Fibroblast of the aortic adventitia (primary cell): ENCODE measurements around the gene FARSB. TPM values are rescaled to one million over a fixed set of nuclear protein-coding genes. Genes with fewer than 3 reads are reported as not detected.
A peak's percentile ranks its signal among the peaks of the same experiment; 100 is the strongest.

Source experiments
- DNase-seq: peaks from one replicate; pipeline ENCODE4 v3.0.0-alpha.2; 2010; ENCODE audit warnings: low read depth
- H3K4me3 ChIP-seq: 2 replicates; pipeline ENCODE4 v1.5.1; 2011; ENCODE audit warnings: low read depth, mild to moderate bottlenecking, control low read depth, low read length, moderate library complexity
- total RNA-seq: library from RNA; depleted of rRNA; stranded (reverse); fragments of >200 nt; gene quantifications from 2 replicates; pipeline ENCODE4 v1.2.3, GENCODE V29; 2012; ENCODE audit warnings: low replicate concordance
- TF ChIP-seq, protein P1 (sequence below): IDR thresholded peaks from 2 replicates; pipeline ENCODE4 v1.5.1; 2011; ENCODE audit warnings: mild to moderate bottlenecking, low read length, control low read depth, inconsistent platforms; ENCODE audit not compliant: insufficient read depth

FARSB gene
- total RNA-seq, 1 donor, result 34.3 TPM

DNA sequence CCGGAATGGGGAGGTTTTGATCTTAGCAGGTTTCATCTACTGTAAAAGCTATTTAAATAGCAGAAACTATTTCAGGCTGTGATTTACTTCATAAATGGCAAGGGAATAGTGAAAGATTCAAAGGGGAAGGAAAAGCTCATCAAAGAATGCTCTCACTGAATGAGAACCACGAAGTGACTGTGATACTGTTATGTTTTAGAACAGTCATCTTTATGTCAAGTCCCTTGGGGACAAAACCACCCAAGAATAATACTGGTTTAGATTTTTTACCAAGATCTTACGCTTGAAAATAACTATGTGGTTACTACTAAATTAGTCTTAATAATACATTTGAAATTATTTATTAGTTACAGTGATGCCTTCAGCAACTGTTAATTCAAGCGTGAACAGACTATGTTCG lies 28.1 kb downstream of the FARSB start:
- TF ChIP-seq, protein P1, sequence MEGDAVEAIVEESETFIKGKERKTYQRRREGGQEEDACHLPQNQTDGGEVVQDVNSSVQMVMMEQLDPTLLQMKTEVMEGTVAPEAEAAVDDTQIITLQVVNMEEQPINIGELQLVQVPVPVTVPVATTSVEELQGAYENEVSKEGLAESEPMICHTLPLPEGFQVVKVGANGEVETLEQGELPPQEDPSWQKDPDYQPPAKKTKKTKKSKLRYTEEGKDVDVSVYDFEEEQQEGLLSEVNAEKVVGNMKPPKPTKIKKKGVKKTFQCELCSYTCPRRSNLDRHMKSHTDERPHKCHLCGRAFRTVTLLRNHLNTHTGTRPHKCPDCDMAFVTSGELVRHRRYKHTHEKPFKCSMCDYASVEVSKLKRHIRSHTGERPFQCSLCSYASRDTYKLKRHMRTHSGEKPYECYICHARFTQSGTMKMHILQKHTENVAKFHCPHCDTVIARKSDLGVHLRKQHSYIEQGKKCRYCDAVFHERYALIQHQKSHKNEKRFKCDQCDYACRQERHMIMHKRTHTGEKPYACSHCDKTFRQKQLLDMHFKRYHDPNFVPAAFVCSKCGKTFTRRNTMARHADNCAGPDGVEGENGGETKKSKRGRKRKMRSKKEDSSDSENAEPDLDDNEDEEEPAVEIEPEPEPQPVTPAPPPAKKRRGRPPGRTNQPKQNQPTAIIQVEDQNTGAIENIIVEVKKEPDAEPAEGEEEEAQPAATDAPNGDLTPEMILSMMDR, result no peak
- no peak for DNase-seq
- H3K4me3 ChIP-seq, result no peak overlapping the region

DNA sequence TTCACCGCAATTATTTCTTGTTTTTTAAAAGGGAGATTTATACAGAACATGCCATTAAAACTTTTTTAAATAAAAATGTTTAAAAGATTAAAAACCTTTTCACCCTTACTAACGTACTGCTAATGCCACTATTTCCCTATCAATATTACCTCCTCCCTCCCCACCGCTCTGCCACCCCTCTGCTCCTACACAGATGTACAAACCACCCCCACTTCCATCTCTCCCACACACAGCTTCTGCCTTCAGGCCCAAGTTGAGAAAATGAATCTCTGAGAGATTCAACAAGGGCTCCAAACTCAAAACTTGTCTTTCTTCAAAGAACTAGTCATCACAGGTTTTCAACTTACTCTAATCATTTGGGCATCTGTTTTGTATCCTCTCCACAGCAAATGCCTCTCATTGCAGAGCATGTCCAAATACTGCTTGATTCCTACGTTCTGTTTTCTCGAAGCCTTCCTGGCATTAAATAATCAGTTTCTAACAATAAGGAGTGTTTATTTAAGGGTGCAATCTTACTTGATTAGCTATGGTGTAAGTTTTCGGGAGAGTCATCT lies 32.1 kb downstream of the FARSB start:
- no peak overlapping the region for H3K4me3 ChIP-seq
- TF ChIP-seq, protein P1, result no peak
- no peak for DNase-seq

DNA sequence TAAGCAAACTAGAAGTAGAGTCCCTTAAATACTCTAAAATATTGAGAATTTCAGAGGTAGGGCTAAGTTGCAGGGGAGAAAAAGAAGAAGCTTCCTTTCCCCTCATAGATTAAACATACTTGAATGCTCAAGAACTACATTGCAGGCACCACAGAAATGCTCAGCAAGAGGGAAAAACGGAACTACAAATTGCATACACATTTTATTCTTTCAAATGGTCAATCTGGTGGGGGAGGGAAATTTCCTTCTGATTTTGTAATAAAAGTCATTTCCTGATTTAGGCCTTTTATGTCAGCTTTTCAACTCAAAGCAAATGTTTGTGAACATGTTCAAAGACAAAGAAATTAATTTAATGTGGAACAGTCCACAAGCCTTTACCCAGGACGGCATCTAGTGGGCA lies 33.0 kb downstream of the FARSB start:
- no peak for DNase-seq
- H3K4me3 ChIP-seq, result no peak overlapping the region
- TF ChIP-seq, protein P1, result no peak

DNA sequence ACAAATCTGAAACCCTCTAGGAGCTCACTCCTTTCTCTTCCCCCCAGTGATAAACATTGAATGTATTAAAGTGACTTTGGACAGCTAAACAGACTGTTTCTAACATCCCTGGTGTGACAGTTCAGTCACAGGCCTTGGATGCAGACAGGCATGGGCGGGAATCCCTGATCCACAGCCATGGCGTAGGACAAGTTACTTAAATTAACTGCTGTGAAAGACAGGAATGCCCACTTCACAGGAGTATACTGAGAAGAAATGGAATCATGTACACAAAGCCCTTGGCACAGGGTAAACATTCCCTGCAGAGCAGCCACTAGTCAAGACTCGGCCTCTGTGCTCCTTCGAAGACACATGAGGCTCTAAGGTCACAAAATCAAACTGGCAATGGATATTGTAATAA lies 34.0 kb downstream of the FARSB start:
- TF ChIP-seq, protein P1, result no peak
- DNase-seq, result no peak
- no peak overlapping the region for H3K4me3 ChIP-seq

DNA sequence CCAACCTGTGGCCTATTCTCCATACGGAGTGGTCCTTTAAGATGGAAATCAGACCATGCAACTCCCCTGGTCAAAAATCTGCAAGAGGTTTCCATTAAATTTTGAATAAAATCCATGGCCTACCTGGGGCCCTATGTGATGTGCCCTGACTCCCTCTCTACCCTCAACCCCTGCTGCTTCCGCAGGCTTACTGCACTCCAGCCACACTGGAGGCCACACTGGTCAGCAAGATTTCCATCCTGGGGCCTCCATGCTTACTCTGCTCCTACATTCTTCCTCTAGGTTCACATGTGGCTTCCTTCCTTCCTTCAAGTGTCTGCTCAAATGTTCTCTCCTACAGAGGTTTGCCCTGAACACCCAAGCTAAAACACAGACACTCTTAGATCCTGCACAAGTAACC lies 40.6 kb downstream of the FARSB start:
- H3K4me3 ChIP-seq, result no peak overlapping the region
- DNase-seq, result no peak
- TF ChIP-seq, protein P1, result no peak

DNA sequence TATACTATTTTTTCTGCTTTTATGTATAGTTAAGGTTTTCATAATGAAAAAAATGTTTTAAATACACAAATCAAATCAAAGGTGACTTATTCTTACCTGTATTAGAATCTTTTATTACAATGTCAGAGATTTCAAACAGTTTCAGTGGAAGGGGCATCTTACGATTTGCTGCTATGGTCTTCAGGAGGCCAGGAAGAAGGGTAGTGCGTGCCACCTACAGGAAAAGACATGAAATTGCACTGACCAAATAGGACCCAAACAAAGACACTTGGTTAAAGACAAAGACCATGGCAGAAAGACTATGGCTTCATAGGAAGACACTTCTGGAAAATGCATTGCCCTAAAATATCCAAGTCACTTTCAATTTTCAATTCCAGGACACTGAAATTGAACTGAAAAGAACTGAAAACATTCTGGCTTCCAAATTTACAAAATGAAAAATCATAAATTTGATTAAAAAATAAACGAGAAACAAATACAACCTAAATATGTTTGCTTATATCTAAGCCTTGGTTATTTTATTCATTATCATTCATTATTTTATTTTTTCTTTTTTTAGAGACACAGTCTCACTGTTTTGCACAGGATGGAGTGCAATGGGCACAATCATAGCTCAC lies 42.1 kb downstream of the FARSB start:
- no peak overlapping the region for H3K4me3 ChIP-seq
- peak; percentile 72 for DNase-seq
- TF ChIP-seq, protein P1, result peak; percentile 85

DNA sequence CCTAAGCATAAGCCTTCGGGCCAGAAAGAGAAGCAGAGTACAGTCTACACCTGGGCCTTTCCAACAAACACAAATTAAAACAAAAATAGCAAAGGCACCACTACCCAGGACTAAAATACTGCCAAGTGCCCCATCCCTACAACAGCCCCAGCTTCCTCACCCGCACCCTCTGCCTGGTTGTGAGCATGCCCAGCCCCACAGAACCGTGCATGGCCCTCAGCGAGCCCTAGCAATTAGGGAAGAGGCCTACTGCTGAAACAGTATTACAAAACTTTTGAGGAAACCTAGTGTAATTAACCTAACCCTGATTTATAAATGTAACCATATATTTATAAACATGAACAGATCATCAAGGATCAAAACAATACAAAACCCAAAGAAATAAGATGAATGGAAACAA lies 44.2 kb downstream of the FARSB start:
- DNase-seq, result no peak
- TF ChIP-seq, protein P1, result no peak
- no peak overlapping the region for H3K4me3 ChIP-seq
